RKO (cell line): ENCODE data around the gene MPRIP.
"Not testable (repeated sequence)": the region's sequence is repeated elsewhere in the genome, so short reads cannot be mapped to it uniquely, and the experiment has no call there.

Source experiments
- DNase-seq: peaks from one replicate; pipeline ENCODE4 v3.0.0-alpha.2; 2016; ENCODE audit warnings: low spot score

Gene MPRIP

DNA sequence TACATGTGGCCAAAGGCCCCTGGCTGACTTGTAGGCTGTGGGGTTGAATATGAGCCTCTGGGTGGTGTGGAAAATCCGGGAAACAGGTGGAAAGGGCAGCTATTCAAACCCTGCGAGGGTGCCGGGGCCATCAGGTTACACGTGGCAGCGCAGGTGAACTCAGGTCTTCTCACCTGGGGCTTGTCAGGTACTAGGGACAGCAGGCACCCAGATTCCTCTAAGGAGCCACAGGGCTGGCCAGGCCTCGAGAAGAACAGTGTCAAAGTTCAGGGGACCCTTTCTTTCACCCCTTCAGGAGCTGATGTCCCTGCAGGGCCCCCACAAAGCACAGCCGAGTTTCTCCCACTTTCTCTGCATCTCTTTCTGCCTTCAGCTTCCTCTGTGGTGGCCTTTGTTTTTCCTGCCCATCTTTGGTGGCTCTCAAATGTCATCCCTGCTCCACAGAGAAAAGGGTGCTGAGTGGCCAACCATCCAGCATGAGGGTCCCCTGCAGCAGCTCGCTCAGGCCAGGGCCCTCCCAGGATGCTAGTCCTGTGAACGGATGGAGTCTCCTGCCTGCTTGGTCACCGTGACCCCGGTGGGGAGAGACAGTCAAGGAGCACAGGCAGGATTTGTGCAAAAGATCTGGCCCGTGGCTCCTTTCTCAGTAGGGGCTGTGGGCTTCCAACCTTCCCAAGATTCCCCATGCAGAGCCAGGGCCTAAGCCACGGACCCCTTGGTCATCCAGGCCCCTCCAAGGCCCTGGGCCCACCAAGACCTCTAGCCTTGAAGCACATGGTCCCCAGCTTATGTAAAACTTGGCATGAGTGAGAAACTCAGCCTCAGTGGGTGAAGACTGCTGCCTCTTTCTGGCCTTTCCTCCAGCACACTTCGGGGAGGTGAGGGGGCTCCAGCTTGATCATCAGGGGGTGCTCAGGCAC lies 28.2 kb upstream of the MPRIP start:
- DNase-seq: not testable (repeated sequence)

DNA sequence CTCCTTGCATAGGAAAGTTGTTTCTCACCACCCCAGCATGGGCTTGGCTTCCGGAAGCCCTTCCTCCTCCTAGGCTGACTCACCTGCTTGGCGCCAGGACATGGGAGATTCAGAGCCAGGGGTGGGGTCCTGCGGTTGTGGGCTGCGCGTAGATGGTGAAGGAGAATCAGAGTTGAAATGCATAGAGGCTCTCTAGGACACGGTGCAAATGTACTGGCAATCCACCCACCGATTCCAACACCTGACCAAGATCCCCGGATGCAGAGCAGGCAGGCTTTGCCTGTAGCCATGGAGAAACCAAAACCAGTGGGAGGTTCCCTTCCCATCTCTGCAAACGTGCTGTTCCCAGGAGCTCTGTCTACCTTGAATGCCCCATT lies 27.5 kb upstream of the MPRIP start:
- not testable (repeated sequence) for DNase-seq

DNA sequence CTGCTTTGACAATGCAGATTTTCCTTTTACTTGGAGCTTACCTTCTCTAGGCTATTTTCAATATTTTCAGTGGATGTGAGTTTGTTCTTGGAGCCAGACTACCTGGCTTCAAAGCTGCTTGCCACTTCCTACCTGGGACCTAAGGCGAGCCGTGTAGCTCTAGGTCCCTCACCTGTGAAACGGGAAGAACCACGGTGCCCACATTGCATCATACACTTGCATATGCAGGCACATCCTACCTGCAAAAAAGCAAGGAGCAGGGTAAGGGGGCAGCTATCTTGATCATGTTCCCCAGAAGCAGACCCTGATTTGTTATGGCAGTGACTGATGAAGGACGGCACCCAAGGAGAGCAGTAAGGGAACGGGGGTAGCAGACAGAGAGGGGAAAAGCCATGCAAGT lies 27.0 kb upstream of the MPRIP start:
- DNase-seq: no peak

DNA sequence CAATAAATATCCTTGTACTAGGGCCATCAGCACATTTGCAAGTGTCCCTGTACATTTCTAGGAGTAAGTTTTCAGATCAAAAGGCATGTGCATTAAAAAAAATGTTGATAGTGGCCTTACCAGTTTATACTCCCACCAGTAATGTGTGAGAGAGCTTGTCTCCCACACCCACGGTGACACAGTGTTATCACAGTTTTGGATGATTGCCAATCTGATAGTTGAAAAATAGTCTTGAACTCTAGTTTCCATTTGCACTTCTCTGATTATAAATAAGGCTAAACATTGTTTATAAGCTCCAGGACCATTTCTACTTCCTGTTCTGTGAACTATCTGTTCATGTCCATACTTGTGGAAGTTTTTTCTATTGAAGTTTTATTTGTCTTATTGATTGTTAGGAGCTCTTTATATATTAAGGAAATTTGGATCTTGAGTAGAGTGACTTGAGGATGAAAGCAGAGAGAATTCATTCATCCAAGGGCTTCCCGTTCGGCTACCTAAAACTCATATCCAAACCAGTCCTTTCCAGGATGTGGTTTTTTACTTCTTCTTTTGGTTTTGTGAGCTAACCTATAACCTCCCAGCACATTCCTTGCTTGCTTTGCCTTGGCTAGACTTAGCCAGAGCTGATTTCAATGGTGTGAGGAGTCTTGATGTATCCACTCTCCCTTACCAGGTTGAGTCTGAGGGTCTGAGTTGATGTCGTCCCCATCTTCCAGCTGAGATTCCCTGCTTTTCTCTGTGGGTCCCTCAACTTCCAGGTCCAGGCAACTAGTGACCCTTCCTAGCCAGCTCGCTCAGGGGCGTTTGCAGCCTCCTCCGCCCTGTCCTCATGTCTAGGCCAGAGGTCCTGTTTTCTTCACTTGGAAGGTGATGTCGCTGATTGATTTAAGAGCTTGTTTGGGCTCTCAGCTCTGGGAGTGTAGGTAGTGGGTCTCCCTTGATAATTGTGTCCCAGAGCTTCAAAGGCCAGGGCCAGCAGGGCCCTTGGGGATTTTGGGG lies 25.8 kb upstream of the MPRIP start:
- not testable (repeated sequence) for DNase-seq

DNA sequence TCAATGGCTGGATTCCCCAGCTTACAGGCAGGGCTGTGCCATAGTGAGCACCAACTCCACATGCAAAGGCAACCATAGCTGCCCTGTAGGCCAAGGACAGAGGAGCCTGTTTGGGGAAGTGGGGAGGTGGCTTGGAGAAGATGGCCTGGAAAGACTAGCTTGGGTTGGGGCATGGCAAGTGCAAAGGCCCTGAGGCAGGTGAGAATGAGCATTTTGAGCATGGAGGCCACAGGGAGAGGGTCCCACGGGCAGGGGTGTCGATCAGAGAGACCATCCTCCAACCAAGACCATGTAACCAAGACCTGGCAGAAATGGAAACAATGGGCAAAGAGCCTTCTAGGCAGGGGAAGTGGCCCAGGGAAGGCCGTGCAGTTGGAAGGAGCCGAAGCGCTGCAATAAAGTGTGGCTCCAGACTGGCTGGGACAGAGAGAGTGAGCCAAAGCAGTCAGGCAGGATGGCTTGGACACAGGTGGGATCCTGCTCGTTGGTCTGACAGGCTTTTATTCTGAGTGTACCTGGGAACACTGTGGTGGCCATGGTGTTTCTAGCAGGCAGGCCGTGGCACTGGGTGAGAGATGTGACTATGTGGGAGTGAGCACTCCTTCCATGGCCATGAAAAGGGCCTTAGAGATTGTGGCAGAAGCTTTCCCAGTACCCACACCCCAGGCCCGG lies 24.8 kb upstream of the MPRIP start:
- DNase-seq: no peak

DNA sequence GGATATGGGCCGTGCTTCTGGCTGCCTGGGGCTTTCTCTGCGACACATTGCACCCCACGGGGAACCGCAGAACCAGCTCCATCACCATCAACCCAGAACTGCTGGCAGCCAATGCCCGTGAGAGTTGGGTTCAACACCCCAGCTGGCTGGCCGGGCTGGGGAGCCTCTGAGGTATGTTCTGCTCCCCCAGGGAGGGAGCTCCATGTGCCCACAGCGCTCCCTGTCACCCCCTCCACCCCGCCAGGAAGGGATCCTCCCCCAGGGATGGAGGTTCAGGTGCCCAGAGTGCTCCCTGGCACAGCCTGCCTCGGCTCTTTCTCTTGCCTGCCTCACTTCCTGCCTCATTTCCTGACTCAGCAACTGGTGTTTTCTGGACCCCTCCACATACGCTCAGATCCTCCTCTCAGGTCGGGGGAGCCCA lies 24.2 kb upstream of the MPRIP start:
- no peak for DNase-seq

DNA sequence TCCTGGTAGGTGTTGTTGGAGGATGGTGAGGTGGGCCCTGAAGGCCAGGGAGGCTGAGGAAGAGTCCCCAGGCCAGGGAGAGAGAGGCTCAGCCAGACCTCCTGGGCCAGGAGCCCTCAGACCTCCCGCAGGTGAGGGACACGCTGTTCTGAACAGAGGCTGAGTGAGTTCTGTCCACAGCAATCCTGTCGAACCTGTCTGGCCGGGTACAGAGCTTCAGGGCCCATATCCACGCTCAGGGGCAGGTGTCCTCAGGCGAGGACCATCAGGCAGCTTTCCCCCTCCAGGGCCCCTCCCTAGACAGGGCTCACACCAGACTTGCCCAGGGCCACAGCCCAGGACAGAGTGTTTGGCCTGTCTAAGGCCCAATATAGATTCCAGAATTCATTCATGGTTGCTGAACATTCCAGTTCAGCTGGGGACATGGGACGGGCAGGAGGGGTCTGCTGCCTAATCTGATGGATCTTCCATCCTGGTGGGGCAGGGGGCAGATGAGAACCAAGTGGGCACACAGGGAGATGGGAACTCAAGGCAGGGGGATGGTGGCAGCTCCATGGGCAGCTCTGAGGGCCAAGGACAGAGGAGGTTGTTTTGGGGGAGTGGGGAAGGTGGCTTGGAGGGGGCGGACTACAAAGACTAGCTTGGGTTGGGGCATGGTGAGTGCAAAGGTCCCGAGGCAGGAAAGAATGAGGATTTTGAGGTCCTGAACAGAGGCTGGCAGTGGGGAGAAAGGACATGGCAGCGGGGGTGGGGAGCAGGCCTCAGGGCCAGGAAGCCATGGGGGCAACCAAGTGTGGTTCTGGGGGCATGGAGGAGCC lies 23.4 kb upstream of the MPRIP start:
- DNase-seq: no peak

DNA sequence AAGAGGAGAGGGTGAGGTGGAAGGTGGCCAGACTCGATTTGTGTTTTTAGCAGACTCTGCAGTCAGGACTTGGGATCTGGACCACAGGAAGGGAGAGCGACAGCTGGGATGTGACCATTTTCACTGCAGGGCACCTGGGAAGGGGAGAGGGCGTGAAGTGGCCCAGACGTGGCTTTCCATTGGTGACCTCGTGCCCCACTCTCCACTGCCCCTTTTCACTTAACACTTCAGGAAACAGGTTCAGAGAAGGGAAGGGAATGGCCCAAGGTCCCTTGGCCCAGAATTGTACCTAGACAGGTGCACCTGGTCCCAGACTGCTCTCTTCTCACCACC lies 22.9 kb upstream of the MPRIP start:
- no peak for DNase-seq

DNA sequence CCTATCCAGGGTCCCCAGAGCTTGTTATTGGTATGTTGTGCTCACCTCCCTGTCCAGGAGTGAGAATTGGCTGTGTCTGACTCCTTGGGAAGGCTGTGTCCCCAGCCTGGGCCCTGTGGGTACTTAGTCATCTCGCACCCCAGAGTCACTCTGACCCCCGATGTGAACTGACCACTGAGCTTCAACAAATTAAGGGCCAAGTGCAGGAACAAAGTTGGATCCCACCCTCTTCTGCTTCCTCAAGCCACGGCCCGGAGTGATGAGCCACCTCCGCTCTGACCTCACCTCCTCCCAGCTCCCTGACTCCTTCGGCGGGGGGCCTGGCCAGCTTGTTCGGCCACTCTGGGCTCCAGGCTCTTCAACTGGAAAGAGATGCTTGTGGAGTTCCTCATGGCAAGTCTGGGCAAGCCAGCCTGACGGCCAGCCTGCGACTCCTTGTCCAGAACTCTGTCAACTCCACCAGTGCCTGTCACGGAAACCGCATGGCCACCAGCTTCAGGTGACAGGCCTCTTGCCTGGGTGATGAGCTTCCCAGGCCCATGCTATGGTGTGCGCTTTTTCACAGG lies 22.3 kb upstream of the MPRIP start:
- DNase-seq: no peak

DNA sequence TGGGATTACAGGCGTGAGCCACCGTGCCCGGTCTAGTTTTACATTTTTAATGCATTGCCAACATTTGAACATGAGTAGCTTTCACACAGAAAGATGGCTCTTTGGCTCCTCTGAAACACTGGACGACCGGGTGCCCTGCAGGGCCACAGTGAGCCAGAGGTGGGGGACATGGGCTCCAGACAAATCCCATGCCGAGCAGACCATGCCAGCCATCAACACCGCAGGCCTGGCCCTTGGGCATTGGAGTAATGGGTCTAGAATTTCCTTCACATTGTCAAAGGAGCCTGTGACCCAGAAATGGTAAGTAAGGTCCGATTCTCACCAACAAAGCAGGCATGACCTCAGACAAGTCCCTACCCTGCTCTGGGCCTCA lies 21.4 kb upstream of the MPRIP start:
- DNase-seq: no peak

DNA sequence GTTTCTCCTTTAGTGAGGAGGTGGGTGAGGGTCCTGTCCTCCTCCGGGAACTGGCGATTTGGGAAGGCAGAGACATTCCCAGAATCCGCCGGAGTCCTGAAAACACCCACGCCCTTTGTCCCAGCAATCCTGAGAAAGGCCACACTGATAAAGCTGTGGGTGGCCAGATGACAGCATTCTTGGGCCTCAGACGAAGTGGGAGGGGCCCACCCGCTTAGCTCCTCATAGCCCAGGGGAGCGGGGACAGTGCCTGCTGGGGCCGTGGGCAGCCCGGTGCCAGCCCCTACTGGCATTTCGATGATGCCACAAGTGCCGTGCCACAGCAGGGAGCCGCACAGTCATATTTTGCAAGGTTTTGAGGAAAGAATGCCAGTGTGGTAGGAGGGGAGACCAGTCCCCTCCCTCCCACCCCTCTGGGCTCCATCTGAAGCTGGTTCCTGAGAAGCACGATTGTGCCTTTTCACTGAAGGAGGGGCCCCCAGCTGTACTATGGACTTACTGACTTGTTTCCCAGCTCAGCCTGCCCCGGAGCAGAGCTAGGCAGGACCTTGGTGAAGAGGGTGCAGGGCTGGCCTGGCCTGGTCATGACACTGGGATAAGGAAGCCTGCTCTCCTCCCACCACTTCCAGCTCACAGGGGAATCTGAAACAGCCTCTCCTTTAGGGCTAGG lies 20.9 kb upstream of the MPRIP start:
- DNase-seq: no peak

DNA sequence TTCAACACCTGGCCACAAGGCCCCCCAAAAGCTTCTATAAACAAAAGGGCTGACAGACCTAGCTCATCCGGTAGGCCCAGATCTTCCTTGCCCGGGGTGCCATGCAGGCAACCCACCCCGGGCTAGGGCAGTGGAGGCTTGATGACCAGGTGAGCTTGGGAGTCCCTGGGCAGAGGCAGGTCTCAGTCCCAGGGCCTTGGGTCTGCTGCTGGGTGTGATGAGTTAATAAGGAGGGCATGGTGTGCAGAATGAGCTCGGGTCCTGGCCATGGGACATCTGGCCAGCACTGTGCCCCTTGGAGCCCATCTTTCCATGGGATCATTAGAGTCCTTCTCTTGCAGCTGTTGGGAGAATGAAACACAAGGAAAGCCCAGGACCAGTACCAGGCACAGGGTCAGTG lies 20.2 kb upstream of the MPRIP start:
- no peak for DNase-seq

DNA sequence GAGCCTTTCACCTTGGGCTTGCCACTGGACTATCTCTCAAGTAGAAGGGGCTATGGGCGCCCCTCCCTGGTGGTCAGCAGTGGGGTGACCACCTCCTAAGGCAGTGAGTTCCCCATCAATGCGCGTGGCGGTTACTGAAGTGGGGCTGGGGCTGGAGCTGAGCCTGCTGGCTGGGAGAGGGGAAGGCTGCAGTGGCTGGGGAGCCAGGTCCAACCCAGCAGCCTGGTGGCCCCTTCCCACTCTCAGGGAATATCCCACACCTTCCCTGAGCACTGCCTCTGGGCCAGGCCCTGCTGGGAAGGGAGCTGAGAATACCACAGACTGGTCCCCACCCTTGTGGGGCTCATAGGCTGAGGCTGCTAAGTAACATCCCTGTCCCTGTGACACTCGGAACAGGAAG lies 19.8 kb upstream of the MPRIP start:
- no peak for DNase-seq

DNA sequence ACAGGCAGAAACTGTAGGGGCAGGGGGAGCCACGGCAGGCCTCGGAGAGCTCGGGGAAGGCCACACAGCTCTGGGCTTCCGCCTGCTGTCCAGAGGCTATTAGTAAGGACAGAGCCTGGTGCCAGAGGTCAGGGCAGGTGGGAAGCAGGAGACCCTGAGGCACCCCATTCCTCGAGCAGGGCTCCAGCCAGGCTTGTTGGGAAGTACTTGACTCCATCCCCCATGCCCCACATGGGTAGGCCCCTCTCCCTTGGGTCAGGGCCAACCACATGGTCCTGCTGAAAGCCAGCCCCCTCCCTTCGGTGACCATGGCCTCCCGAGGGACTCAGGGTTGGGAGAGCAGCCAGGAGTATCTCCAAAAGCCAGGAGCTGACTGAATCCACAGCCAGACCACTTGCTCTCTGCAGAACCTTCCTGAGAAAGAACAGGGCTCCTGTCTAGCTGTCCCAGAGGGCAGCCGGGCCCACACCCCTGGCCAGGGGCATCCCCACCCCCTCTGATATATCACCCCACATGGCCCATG lies 17.4 kb upstream of the MPRIP start:
- no peak for DNase-seq

DNA sequence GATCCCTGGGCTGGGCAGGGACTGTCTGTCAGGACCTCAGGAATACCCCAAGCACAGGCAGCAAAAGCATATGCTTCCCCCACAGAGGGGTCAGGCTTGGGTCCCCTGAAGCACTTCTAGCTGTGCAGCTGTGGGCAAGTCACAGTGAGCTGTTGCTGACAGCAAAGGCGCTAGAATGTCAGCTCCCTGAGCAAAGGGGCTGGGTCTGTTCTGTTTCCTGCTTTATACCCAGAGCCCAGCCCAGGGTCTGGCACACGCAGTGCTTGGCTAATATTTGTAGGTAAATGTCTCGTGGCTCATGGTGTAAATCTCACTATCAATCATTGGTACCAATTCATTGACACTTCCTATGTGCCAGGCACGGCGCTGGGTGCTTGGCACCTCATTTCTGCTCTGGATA lies 16.6 kb upstream of the MPRIP start:
- no peak for DNase-seq

DNA sequence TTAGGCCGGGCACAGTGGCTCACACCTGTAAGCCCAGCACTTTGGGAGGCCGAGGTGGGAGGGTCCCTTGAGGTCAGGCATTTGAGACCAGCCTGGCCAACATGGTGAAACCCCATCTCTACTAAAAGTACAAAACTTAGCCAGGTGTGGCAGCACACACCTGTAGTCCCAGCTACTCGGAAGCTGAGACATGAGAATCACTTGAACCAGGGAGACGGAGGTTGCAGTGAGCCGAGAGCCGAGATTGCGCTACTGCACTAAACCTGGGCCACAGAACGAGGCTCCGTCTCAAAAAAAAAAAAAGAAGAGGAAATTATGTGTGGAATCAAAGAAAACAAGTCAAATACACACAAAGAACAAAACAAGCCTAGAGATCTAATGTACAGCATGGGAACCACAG lies 16.1 kb upstream of the MPRIP start:
- no peak for DNase-seq

DNA sequence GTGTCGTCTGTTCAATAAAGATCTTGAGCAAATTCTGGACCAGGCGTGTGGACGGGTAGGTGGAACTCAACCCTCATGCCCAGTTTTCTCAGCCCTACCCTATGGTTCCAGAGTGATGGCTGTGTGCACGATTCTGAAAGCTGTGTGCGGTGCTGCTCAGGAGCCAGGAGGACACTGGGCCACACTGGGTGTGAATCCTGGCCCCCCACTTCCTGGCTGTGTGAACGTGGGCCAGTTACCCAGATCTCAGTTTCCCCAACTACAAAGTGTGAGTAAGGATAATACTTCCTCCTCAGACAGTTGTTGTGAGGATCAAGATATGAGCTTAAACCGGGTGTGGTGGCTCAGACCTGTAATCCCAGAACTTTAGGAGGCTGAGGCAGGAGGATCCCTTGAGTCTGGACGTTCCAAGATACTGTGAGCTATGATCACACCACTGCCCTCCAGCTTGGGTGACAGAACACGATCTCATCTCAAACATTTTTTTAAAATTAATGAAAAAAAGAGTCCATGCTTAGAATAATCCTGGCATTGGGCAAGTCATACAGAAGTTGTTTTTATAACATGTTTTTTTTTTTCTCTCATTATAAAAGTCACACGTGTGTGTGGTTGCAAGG lies 14.7 kb upstream of the MPRIP start:
- DNase-seq: no peak

DNA sequence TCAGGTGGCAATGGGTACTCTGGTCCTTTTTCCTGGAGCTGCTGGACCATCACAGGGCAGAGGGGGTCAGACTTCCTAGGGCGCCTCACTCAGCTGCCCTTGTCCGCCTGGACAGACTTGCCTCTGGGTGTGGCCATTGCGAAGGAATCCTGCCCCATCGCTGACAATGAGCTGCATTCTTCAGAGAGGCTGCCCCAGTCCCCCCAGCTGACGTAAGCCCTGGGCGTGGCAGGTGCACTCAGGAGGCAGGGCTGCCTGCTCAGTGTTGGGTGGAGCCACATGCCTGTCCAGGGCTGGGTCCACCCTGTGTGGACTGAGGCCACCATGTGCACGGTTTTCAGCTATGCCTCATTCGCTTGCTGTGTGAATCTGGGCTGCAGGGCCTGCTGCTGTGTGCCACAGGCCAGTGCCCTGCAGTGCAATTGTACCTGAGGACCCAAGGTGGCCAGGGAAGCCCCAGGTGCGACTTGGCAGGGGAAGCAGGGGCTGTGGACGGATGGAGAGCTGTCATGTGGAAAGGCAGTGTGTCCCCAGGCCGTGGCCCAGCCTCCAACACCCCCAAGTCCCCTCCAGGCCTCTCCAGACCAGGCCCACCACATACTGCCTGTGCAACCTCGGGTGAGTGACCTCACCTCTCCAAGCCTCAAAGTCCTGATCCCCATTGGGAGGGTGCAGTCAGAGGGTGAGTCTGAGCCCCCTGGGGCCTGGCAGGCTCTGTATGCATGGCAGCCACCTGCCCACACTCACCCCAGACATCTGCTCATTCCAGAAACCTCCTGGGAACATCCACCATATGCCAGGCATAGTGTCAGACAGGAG lies 14.0 kb upstream of the MPRIP start:
- peak; percentile 53 for DNase-seq

DNA sequence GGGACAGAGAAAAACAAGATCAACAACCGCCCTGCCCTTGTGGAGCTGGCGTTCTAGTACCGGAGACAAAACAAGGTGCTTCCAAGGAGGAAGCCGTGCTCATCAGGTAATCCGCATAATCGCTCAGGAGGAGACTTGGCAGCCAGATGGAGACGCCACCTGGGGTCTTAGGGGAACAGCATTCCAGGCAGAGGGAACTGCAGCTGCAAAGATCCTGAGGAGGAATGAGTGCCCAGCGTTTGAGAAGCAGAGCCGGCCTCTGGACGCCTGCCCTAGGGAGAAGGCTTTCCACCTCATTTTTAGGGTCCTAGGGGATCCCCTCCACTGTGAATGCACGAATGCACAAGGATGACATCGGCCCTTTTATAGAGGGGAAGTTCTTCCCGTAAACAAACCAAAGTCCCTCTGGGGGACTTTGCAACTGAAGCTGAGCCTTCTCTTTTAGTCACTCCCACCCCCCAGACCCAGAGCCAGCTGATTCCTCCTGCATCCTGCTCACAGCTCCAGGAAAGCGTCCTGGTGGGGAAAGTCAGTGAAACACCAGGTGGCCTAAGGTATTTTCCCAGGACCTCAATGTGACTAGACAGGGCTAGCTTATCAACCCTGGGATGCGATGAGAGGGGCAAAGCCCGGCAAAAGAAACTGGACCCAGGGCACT lies 13.2 kb upstream of the MPRIP start:
- DNase-seq: no peak
